ENCODE results near the gene FGF9.

The FGF9 gene

GRCh38 chr13:21719463-21719862 is 48.6 kb downstream of the FGF9 start:
- H3K9me3 ChIP-seq (ENCODE audit: control insufficient read depth in 1 of 2, low read length in 2 of 2): peaks cover 0 to 2% of the 10 kb centered on the region in 2 donors
- no peaks in the 10 kb centered on the region for H3K36me3 ChIP-seq (ENCODE audit: control insufficient read depth in 1 of 2, insufficient read depth in 2 of 2, low read length in 2 of 2)
- no peak overlapping the region for H3K27ac ChIP-seq (ENCODE audit: low read length)
- no peak overlapping the region for H3K4me3 ChIP-seq (ENCODE audit: low read depth in 1 of 2, low read length in 2 of 2)
- H3K27me3 ChIP-seq (ENCODE audit: low read depth, low read length): no peaks in the 10 kb centered on the region
- H3K4me1 ChIP-seq (ENCODE audit: control insufficient read depth in 1 of 2, insufficient read depth in 2 of 2, low read length in 2 of 2): no peaks in the 10 kb centered on the region

DNA sequence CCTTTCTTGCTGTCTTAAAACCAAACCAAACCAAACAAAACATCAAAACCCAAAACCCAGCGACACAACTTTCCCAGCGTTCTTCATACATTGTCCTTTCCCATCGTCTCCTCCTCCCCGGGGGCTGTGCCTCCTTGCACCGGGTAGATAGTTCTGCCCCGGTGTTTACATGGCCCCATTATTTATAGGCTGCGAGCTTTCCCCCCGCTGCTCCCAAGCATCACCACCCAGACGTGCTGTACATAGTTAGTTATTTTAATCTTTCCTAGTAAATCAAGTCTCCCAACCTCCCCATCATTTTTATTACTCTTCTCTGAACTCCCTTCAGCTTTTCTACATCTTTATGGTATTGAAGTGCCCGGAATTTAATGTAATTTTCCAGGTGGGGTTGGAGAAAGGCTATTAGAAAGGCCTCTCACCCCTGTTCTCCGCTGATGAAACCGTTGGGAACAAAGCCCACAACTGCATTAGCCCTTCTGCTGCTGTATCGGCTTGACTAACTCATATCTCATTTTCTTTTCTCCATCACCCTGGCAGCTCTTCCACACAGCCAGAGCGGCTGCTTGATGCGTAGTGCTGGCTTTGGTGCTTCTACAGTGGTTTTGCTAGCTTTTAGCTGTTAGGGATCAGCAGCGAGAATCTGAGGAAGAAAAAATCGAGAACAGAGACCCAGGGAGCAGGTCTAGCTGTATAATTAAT is 53.1 kb downstream of the FGF9 start:
- H3K4me1 ChIP-seq (ENCODE audit: control insufficient read depth in 1 of 2, insufficient read depth in 2 of 2, low read length in 2 of 2): no peaks in the 10 kb centered on the region
- H3K27me3 ChIP-seq (ENCODE audit: low read depth, low read length): no peaks in the 10 kb centered on the region
- no peak overlapping the region for H3K4me3 ChIP-seq (ENCODE audit: low read depth in 1 of 2, low read length in 2 of 2)
- H3K36me3 ChIP-seq (ENCODE audit: control insufficient read depth in 1 of 2, insufficient read depth in 2 of 2, low read length in 2 of 2): no peaks in the 10 kb centered on the region
- no peak overlapping the region for H3K27ac ChIP-seq (ENCODE audit: low read length)
- no peaks in the 10 kb centered on the region for H3K9me3 ChIP-seq (ENCODE audit: control insufficient read depth in 1 of 2, low read length in 2 of 2)

- H3K36me3 ChIP-seq (ENCODE audit: control insufficient read depth in 1 of 2, insufficient read depth in 2 of 2, low read length in 2 of 2): no peaks in the 10 kb centered on the region
- no peaks in the 10 kb centered on the region for H3K27me3 ChIP-seq (ENCODE audit: low read depth, low read length)
- H3K27ac ChIP-seq (ENCODE audit: low read length): no peak overlapping the region
- no peaks in the 10 kb centered on the region for H3K9me3 ChIP-seq (ENCODE audit: control insufficient read depth in 1 of 2, low read length in 2 of 2)
- no peak overlapping the region for H3K4me3 ChIP-seq (ENCODE audit: low read depth in 1 of 2, low read length in 2 of 2)
- H3K4me1 ChIP-seq (ENCODE audit: control insufficient read depth in 1 of 2, insufficient read depth in 2 of 2, low read length in 2 of 2): no peaks in the 10 kb centered on the region
These were observed 59.5 kb downstream of the FGF9 start for GRCh38 chr13:21730186-21730880.

GRCh38 chr13:21733475-21734263 is 62.8 kb downstream of the FGF9 start:
- H3K27ac ChIP-seq (ENCODE audit: low read length): no peak overlapping the region
- peaks cover 0 to 16% of the 10 kb centered on the region in 2 donors for H3K4me1 ChIP-seq (ENCODE audit: control insufficient read depth in 1 of 2, insufficient read depth in 2 of 2, low read length in 2 of 2)
- no peaks in the 10 kb centered on the region for H3K27me3 ChIP-seq (ENCODE audit: low read depth, low read length)
- no peaks in the 10 kb centered on the region for H3K36me3 ChIP-seq (ENCODE audit: control insufficient read depth in 1 of 2, insufficient read depth in 2 of 2, low read length in 2 of 2)
- H3K9me3 ChIP-seq (ENCODE audit: control insufficient read depth in 1 of 2, low read length in 2 of 2): no peaks in the 10 kb centered on the region
- H3K4me3 ChIP-seq (ENCODE audit: low read depth in 1 of 2, low read length in 2 of 2): no peak overlapping the region

DNA sequence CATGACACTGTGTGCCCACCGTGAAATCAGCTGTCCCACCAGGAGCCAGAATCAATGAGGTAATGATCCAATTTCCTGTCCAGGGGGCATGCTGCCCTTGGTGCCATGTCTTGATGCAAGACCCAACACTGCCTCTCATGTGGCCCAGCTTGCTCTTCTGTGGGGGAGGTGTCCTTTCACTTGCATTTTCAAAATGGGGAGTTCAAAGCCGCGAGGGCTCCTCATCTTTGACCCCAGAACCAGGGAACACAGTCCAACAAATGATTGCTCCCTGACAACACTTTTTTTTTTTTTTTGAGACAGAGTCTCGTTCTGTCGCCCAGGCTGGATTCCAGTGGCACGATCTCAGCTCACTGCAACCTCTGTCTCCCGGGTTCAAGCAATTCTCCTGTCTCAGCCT is 64.1 kb downstream of the FGF9 start:
- no peak overlapping the region for H3K4me3 ChIP-seq (ENCODE audit: low read depth in 1 of 2, low read length in 2 of 2)
- H3K27me3 ChIP-seq (ENCODE audit: low read depth, low read length): no peaks in the 10 kb centered on the region
- no peaks in the 10 kb centered on the region for H3K9me3 ChIP-seq (ENCODE audit: control insufficient read depth in 1 of 2, low read length in 2 of 2)
- H3K4me1 ChIP-seq (ENCODE audit: control insufficient read depth in 1 of 2, insufficient read depth in 2 of 2, low read length in 2 of 2): peaks cover 0 to 16% of the 10 kb centered on the region in 2 donors
- H3K36me3 ChIP-seq (ENCODE audit: control insufficient read depth in 1 of 2, insufficient read depth in 2 of 2, low read length in 2 of 2): no peaks in the 10 kb centered on the region
- no peak overlapping the region for H3K27ac ChIP-seq (ENCODE audit: low read length)

- Histone ChIP-seq H3K27ac (ENCODE audit: low read length) (no peak overlapping the region), H3K9me3 (ENCODE audit: control insufficient read depth in 1 of 2, low read length in 2 of 2) (no peaks in the 10 kb centered on the region), H3K36me3 (ENCODE audit: control insufficient read depth in 1 of 2, insufficient read depth in 2 of 2, low read length in 2 of 2) (no peaks in the 10 kb centered on the region), H3K4me1 (ENCODE audit: control insufficient read depth in 1 of 2, insufficient read depth in 2 of 2, low read length in 2 of 2) (peaks cover 0 to 16% of the 10 kb centered on the region in 2 donors), H3K4me3 (ENCODE audit: low read depth in 1 of 2, low read length in 2 of 2) (peak overlapping the region; percentile 12 to 34), H3K27me3 (ENCODE audit: low read depth, low read length) (no peaks in the 10 kb centered on the region)
These were observed 65.0 kb downstream of the FGF9 start for GRCh38 chr13:21735701-21736401.

- Histone ChIP-seq H3K4me1 (ENCODE audit: control insufficient read depth in 1 of 2, insufficient read depth in 2 of 2, low read length in 2 of 2) (peaks cover 0 to 16% of the 10 kb centered on the region in 2 donors), H3K27me3 (ENCODE audit: low read depth, low read length) (no peaks in the 10 kb centered on the region), H3K9me3 (ENCODE audit: control insufficient read depth in 1 of 2, low read length in 2 of 2) (no peaks in the 10 kb centered on the region), H3K27ac (ENCODE audit: low read length) (no peak overlapping the region), H3K36me3 (ENCODE audit: control insufficient read depth in 1 of 2, insufficient read depth in 2 of 2, low read length in 2 of 2) (no peaks in the 10 kb centered on the region), H3K4me3 (ENCODE audit: low read depth in 1 of 2, low read length in 2 of 2) (no peak overlapping the region)
These were observed 66.1 kb downstream of the FGF9 start for GRCh38 chr13:21736926-21737325.

- Histone ChIP-seq H3K4me3 (ENCODE audit: low read depth in 1 of 2, low read length in 2 of 2) (no peak overlapping the region), H3K27ac (ENCODE audit: low read length) (no peak overlapping the region), H3K36me3 (ENCODE audit: control insufficient read depth in 1 of 2, insufficient read depth in 2 of 2, low read length in 2 of 2) (no peaks in the 10 kb centered on the region), H3K4me1 (ENCODE audit: control insufficient read depth in 1 of 2, insufficient read depth in 2 of 2, low read length in 2 of 2) (peaks cover 0 to 16% of the 10 kb centered on the region in 2 donors), H3K9me3 (ENCODE audit: control insufficient read depth in 1 of 2, low read length in 2 of 2) (no peaks in the 10 kb centered on the region), H3K27me3 (ENCODE audit: low read depth, low read length) (no peaks in the 10 kb centered on the region)
These were observed 67.8 kb downstream of the FGF9 start for GRCh38 chr13:21738630-21739029.

- H3K36me3 ChIP-seq (ENCODE audit: control insufficient read depth in 1 of 2, insufficient read depth in 2 of 2, low read length in 2 of 2): no peaks in the 10 kb centered on the region
These were observed 68.9 kb downstream of the FGF9 start for GRCh38 chr13:21739771-21740170.

GRCh38 chr13:21741396-21741979 is 70.6 kb downstream of the FGF9 start:
- no peak overlapping the region for H3K4me3 ChIP-seq (ENCODE audit: low read depth in 1 of 2, low read length in 2 of 2)
- no peak overlapping the region for H3K27ac ChIP-seq (ENCODE audit: low read length)
- no peaks in the 10 kb centered on the region for H3K9me3 ChIP-seq (ENCODE audit: control insufficient read depth in 1 of 2, low read length in 2 of 2)
- peaks cover 0 to 5% of the 10 kb centered on the region in 2 donors for H3K4me1 ChIP-seq (ENCODE audit: control insufficient read depth in 1 of 2, insufficient read depth in 2 of 2, low read length in 2 of 2)
- no peaks in the 10 kb centered on the region for H3K27me3 ChIP-seq (ENCODE audit: low read depth, low read length)
- H3K36me3 ChIP-seq (ENCODE audit: control insufficient read depth in 1 of 2, insufficient read depth in 2 of 2, low read length in 2 of 2): no peaks in the 10 kb centered on the region

More at GRCh38 chr13:21739771-21740170, 68.9 kb downstream of the FGF9 start:
- Histone ChIP-seq H3K27ac (ENCODE audit: low read length) (no peak overlapping the region), H3K9me3 (ENCODE audit: control insufficient read depth in 1 of 2, low read length in 2 of 2) (no peaks in the 10 kb centered on the region), H3K4me1 (ENCODE audit: control insufficient read depth in 1 of 2, insufficient read depth in 2 of 2, low read length in 2 of 2) (peaks cover 0 to 16% of the 10 kb centered on the region in 2 donors), H3K27me3 (ENCODE audit: low read depth, low read length) (no peaks in the 10 kb centered on the region), H3K4me3 (ENCODE audit: low read depth in 1 of 2, low read length in 2 of 2) (no peak overlapping the region)
